Sigmoid colon (tissue), 7 donors: ENCODE results near the gene CD44. TPM values are rescaled to one million over a fixed set of nuclear protein-coding genes. Genes with fewer than 3 reads are reported as not detected.

ENCODE experiments used
- DNase-seq: peaks from one replicate; pipeline ENCODE4 v3.0.0-alpha.2; 2019
- H3K27ac ChIP-seq, 4 donors: fragments of 200-600 bp; sonication (generic); one replicate each; pipeline ENCODE4 v1.5.1; 2016 to 2019; ENCODE audit warnings: mild to moderate bottlenecking in 1 of 4
- H3K27me3 ChIP-seq, 3 donors: fragments of 200-600 bp; sonication (generic); one replicate each; pipeline ENCODE4 v1.5.1; 2019; ENCODE audit warnings: mild to moderate bottlenecking in 1 of 3
- H3K36me3 ChIP-seq, 4 donors: fragments of 200-600 bp; sonication (generic); one replicate each; pipeline ENCODE4 v1.5.1; 2016 to 2019
- H3K4me1 ChIP-seq, 4 donors: fragments of 200-600 bp; sonication (generic); one replicate each; pipeline ENCODE4 v1.5.1; 2017 to 2019
- H3K4me3 ChIP-seq, 4 donors: fragments of 200-600 bp; sonication (generic); one replicate each; pipeline ENCODE4 v1.5.1; 2017 to 2019; ENCODE audit warnings: mild to moderate bottlenecking in 2 of 4, moderate library complexity in 1 of 4
- H3K9me3 ChIP-seq, 4 donors: fragments of 200-600 bp in 3 of 4; sonication (generic) in 3 of 4; one replicate each; pipeline versions ENCODE4 v1.5.1 to v1.6.1; 2013 to 2019
- EP300 ChIP-seq, 4 donors: sonication (generic); formaldehyde crosslinking; IDR thresholded peaks; one replicate each; pipeline ENCODE4 v1.6.1; 2017; ENCODE audit warnings: antibody characterized with exemption in 4 of 4
- POLR2A ChIP-seq, 2 donors: fragments of 450-650 bp; IDR thresholded peaks; one replicate each; pipeline ENCODE4 v1.6.1; 2016; ENCODE audit warnings: antibody characterized with exemption in 2 of 2, mild to moderate bottlenecking in 2 of 2, moderate library complexity in 2 of 2
- POLR2AphosphoS5 ChIP-seq, 4 donors: sonication (generic); formaldehyde crosslinking; IDR thresholded peaks; one replicate each; pipeline ENCODE4 v1.6.1; 2017; ENCODE audit warnings: antibody characterized with exemption in 4 of 4
- WGBS, 2 donors: extraction: QIAGEN DNeasy Blood & Tissue Kit; methylation state at CpG; one replicate each; pipeline ENCODE4 v1.1.7; 2013; 5-methylcytosine and 5-hydroxymethylcytosine counted together
- intact Hi-C: fragments of 100-400 bp; cut with DNase I; formaldehyde crosslinking; loops from one replicate; pipeline ENCODE4 v1.15.1; 2023
- polyA plus RNA-seq, 3 donors: library from polyadenylated mRNA; stranded (reverse); fragments of 200-250 nt; gene quantifications; one replicate each; pipeline ENCODE4 v1.2.3, GENCODE V29; 2013
- total RNA-seq, 4 donors: library from RNA; depleted of rRNA; stranded (reverse); fragments of >200 nt; gene quantifications; one replicate each; pipeline ENCODE4 v1.1.0, GENCODE V29; 2016
- TF ChIP-seq, protein P1 (sequence below), 4 experiments: fragments of 450-650 bp in 3 of 4; fragments of 200-600 bp in 1 of 4; IDR thresholded peaks; one replicate each; pipeline ENCODE4 v1.5.1; 2016 to 2019; ENCODE audit warnings: antibody characterized with exemption in 4 of 4, mild to moderate bottlenecking in 3 of 4, moderate library complexity in 2 of 4
- donor health status: healthy with polysubstance abuse.
- donor health status: Bipolar disorder and iron deficiency.
- donor health status: healthy.

CD44 gene
- total and polyA plus RNA-seq, 7 donors = 28.4 to 228 (median 76.4) TPM

DNA sequence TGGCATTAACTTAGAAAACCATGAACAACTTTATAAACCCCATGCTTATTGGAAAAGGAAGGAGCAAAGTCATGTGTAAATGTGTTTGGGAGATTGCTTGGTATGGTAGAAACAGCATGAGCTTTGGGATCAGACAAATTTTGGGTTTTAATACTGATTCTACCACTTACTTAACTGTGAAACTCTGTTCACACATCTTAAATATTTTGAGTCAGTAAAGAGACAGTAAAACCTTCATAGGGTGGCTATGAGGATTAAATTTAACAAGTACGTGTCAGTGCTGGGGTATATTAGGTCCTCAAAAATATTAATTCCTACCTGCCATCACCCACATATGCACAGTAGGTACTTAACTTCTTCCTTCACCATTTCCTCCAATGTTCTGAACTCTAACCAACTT, 96.5 kb downstream of the CD44 start:
- Histone ChIP-seq H3K36me3 (peaks cover 0 to 12% (median 0%) of the 10 kb centered on the region in 4 donors), H3K9me3 (no peaks in the 10 kb centered on the region), H3K4me1 (peaks cover 0 to 26% (median 19%) of the 10 kb centered on the region in 4 donors), H3K27me3 (no peaks in the 10 kb centered on the region), H3K4me3 (no peak overlapping the region), H3K27ac (no peak overlapping the region)
- intact Hi-C loops = loop anchor here (10.0 kb wide), 2 partner anchors 241 to 311 kb away; no protein-coding TSS in a partner anchor
- 36 to 42% methylated on average over 1 of the region's 1 CpG for WGBS, 2 donors
- no peak for DNase-seq
- TF ChIP-seq, protein P1, sequence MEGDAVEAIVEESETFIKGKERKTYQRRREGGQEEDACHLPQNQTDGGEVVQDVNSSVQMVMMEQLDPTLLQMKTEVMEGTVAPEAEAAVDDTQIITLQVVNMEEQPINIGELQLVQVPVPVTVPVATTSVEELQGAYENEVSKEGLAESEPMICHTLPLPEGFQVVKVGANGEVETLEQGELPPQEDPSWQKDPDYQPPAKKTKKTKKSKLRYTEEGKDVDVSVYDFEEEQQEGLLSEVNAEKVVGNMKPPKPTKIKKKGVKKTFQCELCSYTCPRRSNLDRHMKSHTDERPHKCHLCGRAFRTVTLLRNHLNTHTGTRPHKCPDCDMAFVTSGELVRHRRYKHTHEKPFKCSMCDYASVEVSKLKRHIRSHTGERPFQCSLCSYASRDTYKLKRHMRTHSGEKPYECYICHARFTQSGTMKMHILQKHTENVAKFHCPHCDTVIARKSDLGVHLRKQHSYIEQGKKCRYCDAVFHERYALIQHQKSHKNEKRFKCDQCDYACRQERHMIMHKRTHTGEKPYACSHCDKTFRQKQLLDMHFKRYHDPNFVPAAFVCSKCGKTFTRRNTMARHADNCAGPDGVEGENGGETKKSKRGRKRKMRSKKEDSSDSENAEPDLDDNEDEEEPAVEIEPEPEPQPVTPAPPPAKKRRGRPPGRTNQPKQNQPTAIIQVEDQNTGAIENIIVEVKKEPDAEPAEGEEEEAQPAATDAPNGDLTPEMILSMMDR (IDR thresholded peaks at IDR 0.05) = no peak
- TF ChIP-seq EP300 (IDR thresholded peaks at IDR 0.05) = no peak
- no peak for TF ChIP-seq POLR2A (IDR thresholded peaks at IDR 0.05)
- TF ChIP-seq POLR2AphosphoS5 (IDR thresholded peaks at IDR 0.05) = no peak

- intact Hi-C loops = loop anchor here (10.0 kb wide), 2 partner anchors 241 to 311 kb away; no protein-coding TSS in a partner anchor
- Histone ChIP-seq H3K27me3 (no peaks in the 10 kb centered on the region), H3K36me3 (peaks cover 0 to 6% (median 0%) of the 10 kb centered on the region in 4 donors), H3K4me1 (peaks cover 0 to 26% (median 19%) of the 10 kb centered on the region in 4 donors), H3K9me3 (no peaks in the 10 kb centered on the region), H3K27ac (no peak overlapping the region), H3K4me3 (no peak overlapping the region)
- 39 to 61% methylated on average over 4 of the region's 4 CpGs for WGBS, 2 donors
- DNase-seq = no peak
- no peak for TF ChIP-seq POLR2AphosphoS5 (IDR thresholded peaks at IDR 0.05)
- TF ChIP-seq, protein P1 (IDR thresholded peaks at IDR 0.05) = no peak
- no peak for TF ChIP-seq EP300 (IDR thresholded peaks at IDR 0.05)
- TF ChIP-seq POLR2A (IDR thresholded peaks at IDR 0.05) = no peak
Observed at GRCh38 chr11:35235936-35236666, 97.1 kb downstream of the CD44 start.

GRCh38 chr11:35236667-35237003, 97.7 kb downstream of the CD44 start:
- no peaks in the 10 kb centered on the region for H3K9me3 ChIP-seq
- H3K4me3 ChIP-seq = no peak overlapping the region
- intact Hi-C loops = loop anchor here (10.0 kb wide), 2 partner anchors 242 to 312 kb away; no protein-coding TSS in a partner anchor
- DNase-seq = no peak
- TF ChIP-seq EP300 (IDR thresholded peaks at IDR 0.05) (no peak), POLR2AphosphoS5 (IDR thresholded peaks at IDR 0.05) (no peak), POLR2A (IDR thresholded peaks at IDR 0.05) (no peak)
- TF ChIP-seq, protein P1 (IDR thresholded peaks at IDR 0.05) = no peak
- H3K27me3 ChIP-seq = no peaks in the 10 kb centered on the region
- H3K4me1 ChIP-seq = peaks cover 0 to 25% (median 18%) of the 10 kb centered on the region in 4 donors
- no peak overlapping the region for H3K27ac ChIP-seq
- 65 to 71% methylated on average over 5 of the region's 5 CpGs for WGBS, 2 donors
- peaks cover 0 to under 1% (median 0%) of the 10 kb centered on the region in 4 donors for H3K36me3 ChIP-seq

GRCh38 chr11:35237351-35237750, 98.4 kb downstream of the CD44 start:
- no peak for DNase-seq
- Histone ChIP-seq H3K27ac (no peak overlapping the region), H3K36me3 (no peaks in the 10 kb centered on the region), H3K9me3 (no peaks in the 10 kb centered on the region), H3K4me1 (peaks cover 0 to 22% (median 16%) of the 10 kb centered on the region in 4 donors), H3K27me3 (no peaks in the 10 kb centered on the region), H3K4me3 (no peak overlapping the region)
- intact Hi-C loops = loop anchor here (10.0 kb wide), 2 partner anchors 243 to 313 kb away; no protein-coding TSS in a partner anchor
- TF ChIP-seq POLR2AphosphoS5 (IDR thresholded peaks at IDR 0.05) = no peak
- TF ChIP-seq, protein P1 (IDR thresholded peaks at IDR 0.05) = no peak
- TF ChIP-seq EP300 (IDR thresholded peaks at IDR 0.05) = no peak
- no peak for TF ChIP-seq POLR2A (IDR thresholded peaks at IDR 0.05)
- 84 to 90% methylated on average over 1 of the region's 1 CpG for WGBS, 2 donors
